Loucy (cell line): ENCODE measurements around the gene EAPP.

Experiments used
- EZH2phosphoT487 ChIP-seq: fragments of 200-600 bp; IDR thresholded peaks from 2 replicates; pipeline ENCODE4 v1.6.1; 2018; ENCODE audit warnings: antibody characterized with exemption, mild to moderate bottlenecking, moderate library complexity, borderline replicate concordance
- TF ChIP-seq, protein P1 (sequence below): fragments of 200-600 bp; sonication (generic); conservative IDR thresholded peaks from 2 replicates; pipeline ENCODE4 v1.5.1; 2014; ENCODE audit warnings: mild to moderate bottlenecking, antibody characterized with exemption, low read length

DNA sequence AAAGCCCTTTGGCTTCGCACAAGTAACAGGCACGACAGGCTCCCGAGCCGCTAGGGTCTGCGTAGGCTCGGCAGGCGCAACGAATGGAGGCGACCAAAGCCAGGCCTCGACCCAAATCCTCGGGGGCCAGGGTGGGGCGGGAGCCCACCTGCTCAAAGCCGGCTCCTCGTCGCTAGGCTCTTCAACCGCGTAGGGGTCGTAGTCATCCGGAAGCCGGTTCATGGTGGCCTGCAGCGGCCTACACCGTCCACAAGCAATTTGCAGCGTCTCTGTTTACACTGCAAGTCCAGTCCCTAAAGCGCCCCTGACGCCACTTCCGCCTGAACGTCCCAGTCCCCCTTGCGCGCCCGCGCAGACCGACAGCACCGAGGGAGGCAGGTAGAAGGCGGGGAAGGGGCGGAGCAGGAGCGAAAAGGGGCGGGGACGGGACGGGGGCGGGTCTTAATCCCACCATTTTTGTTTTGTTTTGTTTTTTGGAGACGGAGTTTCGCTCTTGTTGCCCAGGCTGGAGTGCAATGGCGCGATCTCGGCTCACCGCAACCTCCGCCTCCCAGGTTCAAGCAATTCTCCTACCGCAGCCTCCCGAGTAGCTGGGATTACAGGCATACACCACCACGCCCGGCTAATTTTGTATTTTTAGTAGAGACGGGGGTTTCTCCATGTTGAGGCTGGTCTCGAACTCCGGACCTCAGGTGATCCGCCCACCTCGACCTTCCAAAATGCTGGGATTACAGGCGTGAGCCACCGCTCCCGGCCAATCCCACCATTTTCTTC is at the start of gene EAPP:
- TF ChIP-seq, protein P1, sequence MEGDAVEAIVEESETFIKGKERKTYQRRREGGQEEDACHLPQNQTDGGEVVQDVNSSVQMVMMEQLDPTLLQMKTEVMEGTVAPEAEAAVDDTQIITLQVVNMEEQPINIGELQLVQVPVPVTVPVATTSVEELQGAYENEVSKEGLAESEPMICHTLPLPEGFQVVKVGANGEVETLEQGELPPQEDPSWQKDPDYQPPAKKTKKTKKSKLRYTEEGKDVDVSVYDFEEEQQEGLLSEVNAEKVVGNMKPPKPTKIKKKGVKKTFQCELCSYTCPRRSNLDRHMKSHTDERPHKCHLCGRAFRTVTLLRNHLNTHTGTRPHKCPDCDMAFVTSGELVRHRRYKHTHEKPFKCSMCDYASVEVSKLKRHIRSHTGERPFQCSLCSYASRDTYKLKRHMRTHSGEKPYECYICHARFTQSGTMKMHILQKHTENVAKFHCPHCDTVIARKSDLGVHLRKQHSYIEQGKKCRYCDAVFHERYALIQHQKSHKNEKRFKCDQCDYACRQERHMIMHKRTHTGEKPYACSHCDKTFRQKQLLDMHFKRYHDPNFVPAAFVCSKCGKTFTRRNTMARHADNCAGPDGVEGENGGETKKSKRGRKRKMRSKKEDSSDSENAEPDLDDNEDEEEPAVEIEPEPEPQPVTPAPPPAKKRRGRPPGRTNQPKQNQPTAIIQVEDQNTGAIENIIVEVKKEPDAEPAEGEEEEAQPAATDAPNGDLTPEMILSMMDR, result no peak
- TF ChIP-seq EZH2phosphoT487, result no peak
